Fibroblast of skin of left biceps (primary cell): ENCODE measurements around the gene ANKK1.

Experiments used
- DNase-seq, 2 experiments: peaks; one replicate each; pipeline ENCODE4 v3.0.0-alpha.2; 2013; ENCODE audit warnings: low read depth in 2 of 2

ANKK1 gene

DNA sequence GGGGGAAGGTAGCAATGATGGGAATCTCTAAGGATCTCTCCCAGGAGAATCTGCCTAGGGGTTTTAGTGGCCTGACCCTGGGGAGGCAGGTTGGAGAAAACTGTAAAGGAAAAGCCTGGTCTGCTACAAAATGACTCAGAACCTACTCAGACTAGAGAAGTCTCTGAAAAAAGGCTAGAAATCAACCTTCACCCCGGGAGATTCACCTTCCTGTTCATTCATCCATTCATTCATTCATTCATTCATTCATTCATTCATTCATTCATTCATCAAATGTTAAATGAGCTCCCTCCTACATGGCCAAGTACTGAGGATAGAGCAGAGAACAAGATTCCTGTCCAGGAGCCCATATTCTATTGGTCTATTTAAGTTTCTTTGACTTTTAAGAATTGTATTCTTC, 8.9 kb upstream of the ANKK1 start:
- DNase-seq: no peak

DNA sequence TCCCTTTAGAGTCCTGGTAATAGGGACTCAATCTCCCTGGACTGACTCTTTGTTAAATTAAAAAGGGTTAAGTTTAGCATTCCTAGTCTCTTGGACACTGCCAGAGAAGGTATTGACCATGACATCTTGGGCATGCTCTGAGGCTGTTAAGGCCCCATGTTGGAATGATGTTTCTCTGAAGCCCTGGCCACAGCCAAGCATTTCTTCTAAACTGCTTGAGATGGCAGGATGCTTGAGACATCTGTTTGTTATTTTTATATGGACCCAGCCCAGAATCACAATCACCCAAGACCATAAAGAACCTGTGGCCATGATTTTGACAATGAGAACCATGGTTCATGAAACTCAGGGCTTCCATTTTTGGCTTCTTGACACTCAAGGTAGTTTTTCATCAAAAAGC, 5.5 kb upstream of the ANKK1 start:
- DNase-seq: no peak

DNA sequence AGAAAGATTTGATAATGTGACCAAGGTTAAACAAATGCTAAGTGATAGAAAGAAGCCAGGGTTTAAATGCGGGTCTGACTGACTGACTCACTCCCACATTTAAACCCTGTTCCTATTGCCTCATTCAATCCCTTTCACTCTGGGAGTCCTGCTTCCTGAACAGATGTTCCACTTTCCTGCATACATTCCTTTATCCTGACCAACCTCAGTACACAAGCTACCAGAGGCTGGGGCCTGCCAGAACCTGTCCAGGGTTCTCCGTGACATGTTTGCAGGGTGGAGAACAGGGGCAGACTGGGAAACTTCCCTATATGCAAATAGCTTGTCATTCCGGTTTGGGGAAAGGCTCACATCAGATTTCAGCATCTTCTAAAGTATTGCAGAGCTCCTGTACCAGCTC, 3.0 kb upstream of the ANKK1 start:
- peak; percentile 65 to 66 for DNase-seq

DNA sequence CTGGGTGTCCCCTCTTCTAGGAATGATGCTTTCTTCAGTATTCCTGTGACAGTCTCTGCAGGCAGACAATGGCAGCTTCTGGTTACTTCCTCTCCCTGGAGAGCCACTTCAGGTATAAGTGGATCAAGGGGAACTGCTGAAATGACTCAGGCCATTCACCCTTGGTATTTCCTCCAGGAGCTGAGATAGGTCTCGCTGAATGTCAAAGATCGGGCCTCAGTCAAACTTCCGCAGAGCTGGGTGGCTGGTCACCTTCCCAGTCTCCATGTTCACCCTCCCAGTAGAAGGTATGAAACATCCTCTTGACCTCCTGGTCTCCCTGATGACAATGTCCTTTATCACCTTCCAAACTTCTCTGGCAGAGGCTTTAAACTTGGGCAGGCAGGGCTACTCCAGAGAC, 1.8 kb upstream of the ANKK1 start:
- DNase-seq: no peak

DNA sequence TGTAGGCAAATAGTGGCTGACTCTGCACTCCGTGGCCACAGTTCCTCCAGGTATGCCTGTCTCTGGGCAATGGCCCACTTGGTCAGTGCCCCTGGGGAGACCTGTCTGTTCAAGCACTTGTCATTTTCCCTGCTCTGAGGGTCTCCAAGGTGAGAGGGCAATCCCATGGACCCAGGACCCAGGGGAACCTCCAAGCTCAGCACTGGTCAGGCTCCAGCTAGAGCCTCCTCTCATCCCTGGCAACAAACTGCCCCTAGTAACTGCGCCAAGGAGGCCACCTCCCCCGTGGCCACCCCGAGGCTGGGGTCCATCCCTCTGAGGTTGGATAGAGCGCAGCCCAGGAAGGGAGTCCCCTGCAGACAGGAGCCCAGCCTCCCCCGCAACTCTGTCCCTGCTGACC, 713 bp upstream of the ANKK1 start:
- DNase-seq: no peak

DNA sequence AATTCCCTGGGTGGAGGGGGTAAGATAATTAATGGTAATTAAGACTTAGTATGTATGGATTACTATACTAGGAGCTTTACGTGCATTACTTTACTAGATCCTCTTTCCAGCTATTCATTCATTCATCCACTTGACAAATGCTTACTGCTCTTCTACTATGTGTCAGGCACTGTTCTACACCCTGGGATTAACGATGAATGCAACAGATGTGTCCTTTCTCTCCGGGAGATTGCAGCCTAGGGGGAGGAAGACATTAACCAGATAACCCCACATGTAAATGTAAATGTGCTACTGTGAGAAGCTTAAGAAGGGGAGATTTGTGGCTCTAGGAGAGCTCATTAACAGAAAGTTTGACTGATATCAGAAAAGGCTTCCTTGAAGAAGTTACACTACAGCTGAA, 1.7 kb downstream of the ANKK1 start:
- no peak for DNase-seq

DNA sequence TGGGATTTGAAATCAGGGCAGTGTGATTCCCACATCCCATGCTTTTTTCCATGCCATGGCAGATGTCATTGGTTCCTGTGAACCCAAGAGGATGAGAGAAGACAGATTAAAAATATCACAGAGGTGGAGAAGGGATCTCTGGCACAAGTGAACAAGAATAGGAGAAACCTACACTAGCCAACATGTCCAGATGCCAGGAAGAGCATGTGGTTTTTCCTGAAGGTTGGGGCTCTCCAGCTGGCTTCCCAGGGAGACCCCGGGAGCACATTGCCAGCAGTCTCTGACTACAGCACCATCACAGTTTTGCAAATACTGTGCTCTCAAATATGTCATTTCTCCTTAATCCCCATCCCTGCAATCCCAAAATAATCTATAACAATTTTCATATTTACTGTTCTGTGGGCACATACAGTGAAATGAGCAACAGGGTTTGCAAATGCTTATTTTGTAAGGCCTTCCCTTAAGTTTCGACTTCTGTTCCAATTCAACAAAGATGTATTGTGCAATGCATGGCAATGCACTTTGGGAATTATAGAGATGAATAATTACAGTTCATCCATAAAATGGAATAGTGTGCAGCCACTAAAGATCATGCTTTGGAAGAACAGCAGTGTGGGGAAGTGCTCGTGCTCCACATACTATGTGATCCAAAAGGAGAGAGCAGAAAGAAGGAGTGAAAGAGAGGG, 4.8 kb downstream of the ANKK1 start:
- DNase-seq: no peak

DNA sequence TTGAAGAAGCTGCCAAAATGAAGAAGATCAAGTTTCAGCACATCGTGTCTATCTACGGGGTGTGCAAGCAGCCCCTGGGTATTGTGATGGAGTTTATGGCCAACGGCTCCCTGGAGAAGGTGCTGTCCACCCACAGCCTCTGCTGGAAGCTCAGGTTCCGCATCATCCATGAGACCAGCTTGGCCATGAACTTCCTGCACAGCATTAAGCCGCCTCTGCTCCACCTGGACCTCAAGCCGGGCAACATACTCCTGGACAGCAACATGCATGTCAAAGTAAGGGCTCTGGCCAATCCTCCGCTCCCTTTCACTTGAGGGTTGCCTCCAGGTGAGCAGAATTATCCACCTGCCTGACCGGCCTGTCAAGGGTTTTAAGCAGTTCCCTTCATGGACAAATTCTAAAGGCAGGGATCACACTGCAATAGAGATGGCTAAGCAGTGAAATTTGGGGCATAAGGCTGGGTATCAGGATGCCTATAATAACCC, 6.0 kb downstream of the ANKK1 start:
- DNase-seq: no peak

DNA sequence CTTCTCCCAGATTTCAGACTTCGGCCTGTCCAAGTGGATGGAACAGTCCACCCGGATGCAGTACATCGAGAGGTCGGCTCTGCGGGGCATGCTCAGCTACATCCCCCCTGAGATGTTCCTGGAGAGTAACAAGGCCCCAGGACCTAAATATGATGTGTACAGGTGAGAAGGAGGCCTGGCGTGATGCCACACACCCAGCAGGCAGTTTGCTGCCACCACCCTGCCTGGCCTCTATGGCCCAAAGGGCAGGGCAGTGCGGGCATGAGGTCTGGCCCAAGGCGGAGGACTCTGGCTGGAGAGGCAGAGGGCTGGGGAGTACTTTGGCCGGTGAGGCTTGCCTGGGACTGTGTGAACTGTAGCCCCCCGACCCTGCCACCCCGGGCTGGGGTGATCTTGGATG, 7.3 kb downstream of the ANKK1 start:
- no peak for DNase-seq

DNA sequence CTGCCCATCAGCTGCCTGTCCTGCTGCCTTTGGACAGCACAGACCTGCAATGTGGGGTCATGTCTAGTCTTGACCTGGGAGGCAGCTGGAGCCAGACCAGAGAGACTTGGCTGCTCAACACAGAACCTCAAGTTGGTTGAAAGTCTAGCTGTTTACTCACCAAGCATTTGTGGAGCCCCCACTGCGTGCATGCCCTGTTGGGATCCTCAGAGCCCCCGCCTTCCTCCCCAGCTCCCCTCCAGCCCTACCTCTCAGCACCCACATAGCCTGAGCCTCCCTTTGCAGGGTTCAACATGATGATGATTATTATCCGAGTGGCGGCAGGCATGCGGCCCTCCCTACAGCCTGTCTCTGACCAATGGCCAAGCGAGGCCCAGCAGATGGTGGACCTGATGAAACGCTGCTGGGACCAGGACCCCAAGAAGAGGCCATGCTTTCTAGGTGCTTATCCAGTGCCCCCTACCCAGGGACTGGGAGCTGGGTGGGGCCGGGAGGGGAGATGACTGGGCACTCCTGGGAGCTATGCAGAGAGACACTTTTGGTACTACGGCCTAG, 8.3 kb downstream of the ANKK1 start:
- DNase-seq: no peak

DNA sequence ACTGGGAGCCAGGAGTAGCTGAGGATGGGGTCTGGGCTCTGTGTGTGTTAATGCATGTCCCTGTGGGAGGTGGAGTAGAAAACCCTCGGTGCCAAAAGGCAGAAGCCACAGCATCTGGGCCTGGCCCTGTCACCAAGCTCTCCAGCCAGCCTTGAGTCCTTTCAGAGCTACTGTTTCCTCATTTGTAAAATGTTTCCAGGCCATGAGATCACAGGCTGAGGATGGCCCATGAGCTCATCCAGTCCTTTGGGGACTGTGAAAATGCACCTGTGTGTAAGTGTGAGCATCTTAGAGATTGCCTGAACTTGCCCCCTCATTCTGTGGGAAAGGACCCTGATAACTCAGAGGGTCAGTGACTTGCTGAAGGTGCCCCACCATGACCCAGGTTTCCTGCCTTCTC, 9.1 kb downstream of the ANKK1 start:
- DNase-seq: no peak

DNA sequence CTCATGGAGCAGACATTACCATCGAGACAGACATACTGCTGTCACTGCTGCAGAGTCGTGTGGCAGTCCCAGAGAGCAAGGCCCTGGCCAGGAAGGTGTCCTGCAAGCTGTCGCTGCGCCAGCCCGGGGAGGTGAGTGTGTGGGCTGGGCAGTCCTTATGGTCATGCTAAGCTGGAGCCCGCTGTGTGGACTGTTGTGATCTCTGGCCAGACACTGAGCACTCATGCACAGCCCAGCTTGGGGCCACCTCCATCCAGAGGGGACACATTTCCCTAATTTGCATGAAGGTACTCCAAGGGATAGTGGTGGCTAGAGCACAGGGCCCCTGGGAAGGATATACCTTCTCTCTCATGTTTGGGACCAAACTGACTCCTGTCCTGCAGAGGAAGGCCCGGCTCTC, 9.6 kb downstream of the ANKK1 start:
- no peak for DNase-seq

DNA sequence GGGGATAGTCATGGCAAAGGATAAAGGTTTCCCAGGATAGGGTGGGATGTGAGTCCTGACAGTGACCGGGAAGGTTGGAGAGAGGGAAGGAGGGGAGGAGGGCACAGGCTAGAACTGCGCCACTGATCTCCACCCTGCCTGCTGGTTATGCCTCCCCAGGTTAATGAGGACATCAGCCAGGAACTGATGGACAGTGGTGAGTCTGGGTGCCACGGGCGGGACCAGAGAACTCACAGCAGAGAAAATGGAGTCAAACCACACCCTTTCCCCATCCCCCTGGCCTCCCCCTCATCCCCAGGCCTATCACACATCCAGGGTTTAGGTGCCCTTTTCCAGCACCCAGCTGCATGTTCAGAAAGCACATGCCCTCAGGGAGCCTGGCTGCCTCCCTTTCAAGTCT, 10.2 kb downstream of the ANKK1 start:
- DNase-seq: no peak

DNA sequence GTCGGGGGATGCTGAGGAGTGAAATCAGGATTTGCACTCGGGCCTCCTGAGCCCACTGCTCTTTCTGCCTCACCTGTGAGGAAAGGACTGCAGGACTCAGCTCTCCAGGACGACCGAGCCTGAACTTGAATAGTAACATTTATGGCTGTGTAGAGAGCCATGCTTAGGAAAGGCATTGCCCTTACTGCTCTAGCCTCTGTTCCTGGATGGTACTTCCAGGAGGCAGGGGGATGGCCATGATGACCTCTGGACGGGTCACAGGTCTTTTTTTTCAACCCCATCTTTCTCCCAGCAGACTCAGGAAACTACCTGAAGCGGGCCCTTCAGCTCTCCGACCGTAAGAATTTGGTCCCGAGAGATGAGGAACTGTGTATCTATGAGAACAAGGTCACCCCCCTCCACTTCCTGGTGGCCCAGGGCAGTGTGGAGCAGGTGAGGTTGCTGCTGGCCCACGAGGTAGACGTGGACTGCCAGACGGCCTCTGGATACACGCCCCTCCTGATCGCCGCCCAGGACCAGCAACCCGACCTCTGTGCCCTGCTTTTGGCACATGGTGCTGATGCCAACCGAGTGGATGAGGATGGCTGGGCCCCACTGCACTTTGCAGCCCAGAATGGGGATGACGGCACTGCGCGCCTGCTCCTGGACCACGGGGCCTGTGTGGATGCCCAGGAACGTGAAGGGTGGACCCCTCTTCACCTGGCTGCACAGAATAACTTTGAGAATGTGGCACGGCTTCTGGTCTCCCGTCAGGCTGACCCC, 11.3 kb downstream of the ANKK1 start:
- DNase-seq: no peak

DNA sequence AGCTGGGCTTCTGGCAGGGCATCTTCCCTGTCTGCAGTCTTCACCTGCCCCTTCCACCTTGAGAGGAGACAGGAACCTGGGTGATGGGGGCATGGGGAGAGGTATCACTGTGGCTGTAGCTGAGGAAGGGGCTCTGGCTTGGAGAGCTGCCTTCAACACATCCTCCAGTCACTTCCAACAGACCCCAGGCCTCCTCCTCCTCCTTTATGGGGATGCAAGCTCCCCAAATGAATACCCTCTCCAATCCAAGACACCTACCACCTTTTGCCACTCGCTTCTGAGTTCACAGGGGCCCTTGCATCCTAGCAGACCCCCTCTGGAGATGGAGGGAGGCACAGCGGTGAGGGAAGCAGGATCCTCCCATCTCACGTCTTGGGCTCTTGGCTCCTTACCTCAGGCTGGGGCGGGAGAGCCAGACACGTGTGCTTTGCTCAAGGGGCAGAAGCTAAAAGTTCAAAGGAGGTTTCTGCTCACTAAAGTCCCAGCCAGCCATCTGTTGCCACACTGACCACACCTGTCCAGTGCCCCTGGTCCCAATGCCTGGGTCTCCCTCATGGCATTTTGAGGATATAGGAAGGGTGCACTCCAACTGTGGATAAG, 13.2 kb downstream of the ANKK1 start:
- no peak for DNase-seq

DNA sequence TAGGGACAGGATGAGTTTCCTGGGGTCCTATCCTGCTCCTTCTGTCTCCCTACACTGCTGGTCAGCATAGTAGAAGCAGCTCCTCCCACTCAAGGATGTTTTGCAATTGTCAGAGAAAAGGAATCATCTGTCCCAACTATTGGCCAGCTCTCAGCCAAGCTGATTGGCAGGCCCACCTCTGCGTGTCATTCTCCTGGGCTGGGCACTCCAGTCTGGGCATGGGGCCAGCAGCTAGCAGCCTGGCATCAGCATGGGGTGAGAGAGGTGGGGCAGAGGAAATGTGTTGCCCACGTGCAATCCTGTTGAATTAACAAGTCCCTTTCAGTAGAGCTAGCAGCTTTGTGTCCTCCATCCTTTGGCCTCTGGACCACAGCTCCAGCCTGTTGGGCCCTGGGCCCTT, 14.1 kb downstream of the ANKK1 start:
- DNase-seq: no peak

DNA sequence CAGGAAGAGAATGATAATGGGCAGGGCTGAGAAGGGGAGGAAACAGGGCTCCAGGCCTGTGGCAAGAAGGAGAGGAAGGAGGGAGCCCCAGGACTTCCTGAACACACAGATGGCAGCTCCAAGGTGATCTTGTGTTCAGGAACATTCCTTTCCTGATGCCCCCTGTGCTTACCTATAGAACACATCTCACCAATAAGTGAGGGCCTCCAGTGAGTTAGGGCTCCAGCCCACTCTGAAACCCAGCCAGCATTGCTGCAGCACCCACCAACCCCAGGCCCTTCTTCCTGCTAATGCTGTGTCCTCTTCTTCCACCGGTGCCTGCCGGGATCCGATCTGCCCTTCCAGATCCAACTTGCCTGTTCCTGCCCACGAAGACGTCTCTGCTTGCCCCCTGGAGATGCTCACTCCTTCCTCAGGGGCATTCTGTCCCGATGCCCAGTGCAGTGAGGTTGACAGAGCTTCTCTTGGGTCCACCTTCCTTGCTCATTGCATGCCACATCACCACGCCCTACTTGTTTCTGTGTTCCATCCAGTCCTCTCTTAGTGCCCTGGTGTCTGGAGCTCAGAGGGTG, 17.4 kb downstream of the ANKK1 start:
- DNase-seq: no peak

DNA sequence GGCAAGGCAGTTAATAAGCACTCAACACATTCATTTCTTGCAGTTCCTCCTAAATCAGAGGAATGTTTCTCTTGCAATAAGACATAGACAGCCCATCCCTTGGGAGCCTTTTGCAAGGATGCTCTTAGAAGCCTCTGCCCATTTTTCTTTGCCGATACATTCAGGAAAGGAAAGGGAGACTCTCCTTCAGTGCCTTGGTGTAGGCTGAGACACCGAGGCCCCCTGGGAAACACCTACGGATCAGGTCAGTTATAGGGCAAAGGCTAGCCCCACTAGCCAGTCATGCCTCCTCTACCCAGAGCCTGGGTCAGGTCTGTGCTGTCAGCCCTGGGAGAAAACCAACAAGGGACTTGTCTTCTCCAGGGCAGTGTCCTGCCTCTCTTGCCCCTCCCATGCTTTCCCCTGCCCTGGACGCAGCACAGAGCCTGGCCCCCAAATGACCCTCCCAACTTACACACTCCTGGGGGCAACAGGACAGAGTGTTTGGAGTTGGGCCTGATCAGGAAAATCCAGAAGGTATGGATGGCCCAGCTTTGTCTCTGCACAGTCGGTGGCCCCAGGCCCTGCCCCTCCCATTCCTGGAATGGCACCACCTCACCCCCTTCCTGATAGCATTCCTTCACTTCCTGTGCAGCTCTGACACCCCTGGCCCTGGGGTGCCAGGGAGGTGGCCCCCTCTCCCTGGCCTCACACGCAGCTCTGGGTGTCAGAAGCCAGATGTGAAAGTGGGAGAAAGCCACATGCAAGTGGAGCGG, 18.3 kb downstream of the ANKK1 start:
- DNase-seq: no peak

DNA sequence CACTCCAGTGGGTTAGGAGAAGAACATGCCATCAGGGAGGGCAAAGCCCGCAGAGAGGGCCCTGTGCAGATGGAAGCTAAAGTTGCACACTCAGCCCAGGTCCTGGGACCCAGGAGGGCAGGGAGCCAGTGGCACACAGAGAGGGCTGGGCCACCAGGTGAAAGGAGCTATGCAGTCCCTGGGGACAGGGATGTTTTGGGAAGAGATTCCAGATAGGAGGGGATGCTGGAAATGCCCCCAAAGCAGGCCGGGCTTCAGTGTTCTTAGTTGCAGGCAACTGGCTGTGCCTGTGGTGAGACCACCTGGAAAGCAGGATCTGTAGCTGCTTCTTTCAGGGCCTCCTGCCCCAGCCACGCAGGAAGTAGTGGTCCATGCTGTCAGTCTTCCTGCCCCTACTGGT, 19.6 kb downstream of the ANKK1 start:
- DNase-seq: no peak

DNA sequence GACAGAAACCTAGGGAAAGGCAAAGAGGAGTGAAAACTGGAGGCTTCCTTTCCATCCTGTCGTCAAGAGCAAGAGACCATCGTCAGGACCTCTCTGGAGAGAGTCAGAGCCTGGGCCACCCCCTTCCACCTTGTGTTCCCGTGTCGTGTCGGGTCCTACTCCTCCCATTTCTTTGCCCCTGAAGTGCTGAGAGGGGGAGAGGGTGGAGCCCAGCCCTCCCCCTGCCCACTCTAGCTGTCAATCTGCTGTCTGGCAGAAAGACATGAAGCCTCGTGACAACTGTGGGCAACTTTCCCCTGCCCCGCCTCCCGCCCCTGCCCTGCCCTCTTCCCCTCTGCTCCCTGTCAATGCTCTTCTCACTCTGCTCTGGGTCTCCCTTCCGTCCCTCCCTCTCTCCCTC, 20.6 kb downstream of the ANKK1 start:
- no peak for DNase-seq

DNA sequence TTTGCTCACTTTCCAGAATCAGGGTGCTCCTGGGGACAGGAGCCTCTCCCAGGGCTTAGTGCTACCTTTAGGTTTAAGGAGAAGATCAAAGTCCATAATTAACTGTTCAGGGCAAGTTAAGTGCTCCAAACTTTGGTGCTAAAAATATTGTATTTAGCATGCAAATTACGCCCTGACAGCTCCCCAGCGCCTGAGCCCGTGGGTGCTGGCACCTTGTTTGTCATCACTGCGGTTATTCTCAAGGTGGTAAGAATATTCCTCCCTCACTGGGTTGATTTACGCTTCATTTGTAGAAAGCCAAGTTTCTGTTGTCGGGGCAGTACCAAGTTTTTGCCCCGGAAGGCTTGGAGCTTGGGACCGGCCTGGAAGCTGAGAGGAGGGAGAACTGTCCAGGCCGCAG, 21.3 kb downstream of the ANKK1 start:
- no peak for DNase-seq

DNA sequence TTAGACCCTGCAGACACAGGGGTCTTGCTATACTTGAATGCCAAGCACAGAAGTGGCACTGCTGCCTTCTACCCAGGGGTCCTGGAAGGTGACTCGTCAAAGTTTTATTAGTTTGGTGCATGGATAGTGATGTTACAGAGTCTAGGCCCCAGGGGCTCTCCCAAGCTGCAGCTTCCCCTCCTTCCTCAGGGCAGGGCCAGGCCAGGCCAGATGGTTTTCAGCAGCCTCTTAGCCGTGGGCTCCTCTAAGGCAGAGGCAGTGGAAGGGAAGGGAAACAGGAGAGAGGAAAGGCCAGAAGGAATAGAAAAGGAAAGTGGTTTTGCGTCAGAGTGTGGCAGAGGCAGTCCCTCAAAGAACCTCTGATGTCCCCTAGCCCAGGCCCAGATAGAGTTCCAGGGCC, 21.9 kb downstream of the ANKK1 start:
- DNase-seq: no peak
